Smooth muscle cell (in vitro differentiated cells): ENCODE data around the gene JPH3. TPM values are rescaled to one million over a fixed set of nuclear protein-coding genes. Genes with fewer than 3 reads are reported as not detected.

Source experiments
- DNase-seq: peaks from one replicate; lab custom pipeline; 2025; ENCODE audit not compliant: unreplicated experiment; lab: John Stamatoyannopoulos, UW
- H2AFZ ChIP-seq: fragments of 200-600 bp; sonication (generic); 2 replicates; pipeline ENCODE4 v1.6.0; 2016; ENCODE audit warnings: antibody characterized with exemption, low read depth, mild to moderate bottlenecking
- H3F3A ChIP-seq: fragments of 200-600 bp; sonication (generic); 2 replicates; pipeline ENCODE4 v1.6.0; 2017; ENCODE audit warnings: antibody characterized with exemption, low read depth
- H3K27ac ChIP-seq: fragments of 200-600 bp; sonication (generic); 2 replicates; pipeline ENCODE4 v1.5.1; 2016; ENCODE audit warnings: low read depth, mild to moderate bottlenecking
- H3K27me3 ChIP-seq: fragments of 200-600 bp; sonication (generic); 2 replicates; pipeline ENCODE4 v1.6.1; 2016; ENCODE audit warnings: low read depth, mild to moderate bottlenecking
- H3K36me3 ChIP-seq: fragments of 200-600 bp; sonication (generic); 2 replicates; pipeline ENCODE4 v1.5.1; 2016; ENCODE audit warnings: low read depth
- H3K4me1 ChIP-seq: fragments of 200-600 bp; sonication (generic); 2 replicates; pipeline ENCODE4 v1.5.1; 2016; ENCODE audit warnings: low read depth
- H3K4me2 ChIP-seq: fragments of 200-600 bp; sonication (generic); 2 replicates; pipeline ENCODE4 v1.6.0; 2016; ENCODE audit warnings: mild to moderate bottlenecking
- H3K4me3 ChIP-seq: fragments of 200-600 bp; sonication (generic); 2 replicates; pipeline ENCODE4 v1.5.1; 2016; ENCODE audit warnings: mild to moderate bottlenecking
- H3K79me2 ChIP-seq: fragments of 200-600 bp; sonication (generic); 2 replicates; pipeline ENCODE4 v1.6.0; 2016; ENCODE audit warnings: low read depth, mild to moderate bottlenecking
- H3K9ac ChIP-seq: fragments of 200-600 bp; sonication (generic); 2 replicates; pipeline ENCODE4 v1.6.0; 2016; ENCODE audit warnings: low read depth
- H3K9me3 ChIP-seq: fragments of 200-600 bp; sonication (generic); replicated peaks from 2 replicates; pipeline ENCODE4 v1.5.1; 2016; ENCODE audit warnings: low read depth
- H4K20me1 ChIP-seq: fragments of 200-600 bp; sonication (generic); 2 replicates; pipeline ENCODE4 v1.6.0; 2016; ENCODE audit warnings: low read depth
- WGBS: methylation state at CpG from one replicate; pipeline ENCODE4 v1.1.7; 2016; ENCODE audit warnings: low lambda C conversion rate; 5-methylcytosine and 5-hydroxymethylcytosine counted together
- polyA plus RNA-seq: library from polyadenylated mRNA; unstranded; fragments of >200 nt; fragmentation: Nextera tagmentation; extraction: Ambion mirVana; gene quantifications from 2 replicates; pipeline ENCODE4 v1.2.1, GENCODE V29; 2016
- total RNA-seq: library from RNA; depleted of rRNA; stranded (reverse); fragments of >200 nt; gene quantifications from 2 replicates; pipeline ENCODE4 v1.2.3, GENCODE V29; 2014
- TF ChIP-seq, protein P1 (sequence below): fragments of 200-600 bp; sonication (generic); IDR thresholded peaks from 2 replicates; pipeline ENCODE4 v1.5.1; 2017; ENCODE audit warnings: borderline replicate concordance, mild to moderate bottlenecking, antibody characterized with exemption; ENCODE audit not compliant: insufficient read depth, poor library complexity, severe bottlenecking

The JPH3 gene
- total and polyA plus RNA-seq, 2 experiments from 2014 or later = 2.1 to 2.4 TPM

DNA sequence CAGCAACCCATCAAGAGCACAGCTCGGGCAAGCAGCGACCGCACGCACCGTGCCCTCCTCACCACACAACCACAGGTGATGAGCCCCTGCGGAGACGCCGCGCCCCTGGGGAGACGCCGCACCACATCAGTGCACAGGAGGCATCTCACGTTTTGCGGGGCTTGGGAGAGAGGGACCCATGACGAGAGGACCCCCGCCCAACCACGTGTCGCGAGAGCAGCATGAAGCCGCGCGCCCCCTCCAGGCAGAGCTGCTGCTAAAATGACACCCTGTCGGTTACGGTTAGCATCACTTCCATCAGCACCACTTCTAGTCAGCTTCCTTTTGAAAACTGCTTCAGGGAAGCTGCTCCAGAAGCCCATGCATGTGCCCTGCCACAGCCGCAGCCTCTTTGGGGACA, 118.1 kb downstream of the JPH3 start:
- no peak overlapping the region for H3K4me3 ChIP-seq
- DNase-seq = no peak
- no peaks in the 10 kb centered on the region for H3K79me2 ChIP-seq
- no peaks in the 10 kb centered on the region for H3K4me1 ChIP-seq
- peaks cover 50% of the 10 kb centered on the region for H4K20me1 ChIP-seq
- H3K27ac ChIP-seq = no peak overlapping the region
- H3K36me3 ChIP-seq = no peaks in the 10 kb centered on the region
- WGBS = 98% methylated on average over 24 of the region's 24 CpGs
- H3F3A ChIP-seq = no peaks in the 10 kb centered on the region
- TF ChIP-seq, protein P1, sequence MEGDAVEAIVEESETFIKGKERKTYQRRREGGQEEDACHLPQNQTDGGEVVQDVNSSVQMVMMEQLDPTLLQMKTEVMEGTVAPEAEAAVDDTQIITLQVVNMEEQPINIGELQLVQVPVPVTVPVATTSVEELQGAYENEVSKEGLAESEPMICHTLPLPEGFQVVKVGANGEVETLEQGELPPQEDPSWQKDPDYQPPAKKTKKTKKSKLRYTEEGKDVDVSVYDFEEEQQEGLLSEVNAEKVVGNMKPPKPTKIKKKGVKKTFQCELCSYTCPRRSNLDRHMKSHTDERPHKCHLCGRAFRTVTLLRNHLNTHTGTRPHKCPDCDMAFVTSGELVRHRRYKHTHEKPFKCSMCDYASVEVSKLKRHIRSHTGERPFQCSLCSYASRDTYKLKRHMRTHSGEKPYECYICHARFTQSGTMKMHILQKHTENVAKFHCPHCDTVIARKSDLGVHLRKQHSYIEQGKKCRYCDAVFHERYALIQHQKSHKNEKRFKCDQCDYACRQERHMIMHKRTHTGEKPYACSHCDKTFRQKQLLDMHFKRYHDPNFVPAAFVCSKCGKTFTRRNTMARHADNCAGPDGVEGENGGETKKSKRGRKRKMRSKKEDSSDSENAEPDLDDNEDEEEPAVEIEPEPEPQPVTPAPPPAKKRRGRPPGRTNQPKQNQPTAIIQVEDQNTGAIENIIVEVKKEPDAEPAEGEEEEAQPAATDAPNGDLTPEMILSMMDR = no peak
- no peak overlapping the region for H3K9ac ChIP-seq
- no peaks in the 10 kb centered on the region for H3K9me3 ChIP-seq
- H2AFZ ChIP-seq = no peak overlapping the region
- H3K27me3 ChIP-seq = no peaks in the 10 kb centered on the region
- no peak overlapping the region for H3K4me2 ChIP-seq

DNA sequence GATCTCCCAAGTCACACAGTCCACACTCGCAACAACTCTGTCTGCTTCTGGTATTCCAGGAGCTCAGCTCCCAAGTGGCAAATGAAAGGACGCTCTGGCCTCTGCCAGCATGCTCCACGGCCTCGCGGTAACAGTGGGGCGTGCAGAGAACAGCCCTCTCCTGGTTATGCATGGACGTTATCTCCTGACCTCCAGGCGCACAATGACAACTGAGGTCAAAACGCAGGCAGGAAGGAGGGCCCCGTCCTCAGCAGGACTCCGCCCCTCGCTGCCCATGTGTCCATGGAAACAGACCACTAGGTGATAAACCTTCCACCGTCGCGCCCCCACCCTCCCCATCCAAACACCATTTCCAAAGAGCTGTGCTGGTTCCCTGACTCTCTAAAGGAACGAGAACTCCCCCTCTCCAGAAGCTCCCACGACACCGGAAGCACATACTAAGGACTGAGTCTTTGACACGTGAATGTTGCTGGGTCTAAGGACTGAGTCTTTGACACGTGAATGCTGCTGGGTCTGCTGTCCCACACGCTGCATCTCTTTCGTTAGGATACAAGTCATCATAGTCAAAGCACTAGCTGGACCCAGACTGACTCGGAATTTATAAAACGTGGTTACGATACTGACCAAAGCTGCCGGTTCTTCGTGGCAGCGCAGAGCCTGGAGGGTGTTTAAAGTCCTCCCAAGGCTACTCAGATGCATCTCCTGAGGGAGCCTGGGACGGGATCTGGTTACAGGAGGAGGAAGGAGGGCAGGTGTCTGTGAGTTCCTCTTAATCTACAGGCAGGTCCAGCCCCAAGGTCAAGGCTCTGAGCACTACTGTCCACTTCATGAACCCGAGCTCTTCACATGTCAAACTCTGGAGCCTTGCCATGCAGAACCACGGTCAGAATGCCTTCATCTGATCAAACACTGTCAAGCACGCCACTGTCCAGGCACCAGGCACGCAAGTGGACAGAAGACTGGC, 119.6 kb downstream of the JPH3 start:
- H3K79me2 ChIP-seq = no peaks in the 10 kb centered on the region
- H4K20me1 ChIP-seq = peaks cover 54% of the 10 kb centered on the region
- no peak for DNase-seq
- no peak overlapping the region for H3K4me3 ChIP-seq
- TF ChIP-seq, protein P1 = no peak
- H3F3A ChIP-seq = no peaks in the 10 kb centered on the region
- H3K4me1 ChIP-seq = no peaks in the 10 kb centered on the region
- H3K27ac ChIP-seq = no peak overlapping the region
- H3K9ac ChIP-seq = no peak overlapping the region
- H3K4me2 ChIP-seq = no peak overlapping the region
- WGBS = 96% methylated on average over 33 of the region's 33 CpGs
- H3K36me3 ChIP-seq = no peaks in the 10 kb centered on the region
- no peaks in the 10 kb centered on the region for H3K9me3 ChIP-seq
- H2AFZ ChIP-seq = no peak overlapping the region
- no peaks in the 10 kb centered on the region for H3K27me3 ChIP-seq

DNA sequence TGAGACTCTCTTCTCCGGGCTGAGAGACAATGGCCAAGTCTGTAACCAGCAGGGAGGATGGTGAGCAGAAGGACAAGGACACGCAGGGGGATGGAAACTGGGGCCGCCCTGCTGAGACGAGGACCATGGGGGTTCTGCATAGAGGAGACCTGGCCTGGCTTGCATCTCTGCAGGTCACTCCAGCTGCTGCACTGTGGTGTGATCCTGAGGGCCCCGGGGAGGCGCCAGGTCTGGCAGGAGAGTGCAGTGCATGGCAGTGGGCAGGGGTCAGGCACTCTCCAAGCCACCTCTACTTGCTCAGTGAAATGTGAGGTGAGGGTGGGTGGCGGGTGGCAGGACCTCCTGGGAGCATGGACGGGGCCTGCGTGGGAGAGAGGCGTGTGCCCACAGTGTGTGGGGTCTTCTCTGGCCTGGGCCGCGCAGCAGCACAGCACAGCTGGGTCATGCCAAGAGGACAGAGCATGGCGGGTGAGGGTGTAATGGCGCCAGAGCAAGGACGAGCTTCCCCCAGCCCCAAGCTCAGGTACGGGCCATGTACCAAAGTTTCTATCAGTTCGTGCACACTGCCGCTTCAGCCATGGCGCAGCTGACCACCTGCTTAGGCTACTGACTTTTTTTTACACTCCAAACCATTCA, 120.4 kb downstream of the JPH3 start:
- no peaks in the 10 kb centered on the region for H3K27me3 ChIP-seq
- 94% methylated on average over 19 of the region's 19 CpGs for WGBS
- TF ChIP-seq, protein P1 = no peak
- H3K79me2 ChIP-seq = no peaks in the 10 kb centered on the region
- H3K9ac ChIP-seq = no peak overlapping the region
- no peak overlapping the region for H2AFZ ChIP-seq
- no peak overlapping the region for H3K4me3 ChIP-seq
- DNase-seq = no peak
- no peaks in the 10 kb centered on the region for H3K9me3 ChIP-seq
- H3K27ac ChIP-seq = no peak overlapping the region
- H3F3A ChIP-seq = no peaks in the 10 kb centered on the region
- peaks cover 3% of the 10 kb centered on the region for H3K36me3 ChIP-seq
- peaks cover 54% of the 10 kb centered on the region for H4K20me1 ChIP-seq
- H3K4me1 ChIP-seq = no peaks in the 10 kb centered on the region
- no peak overlapping the region for H3K4me2 ChIP-seq
